Psoas muscle (tissue), 8 donors: ENCODE measurements around the gene VSTM2B. TPM values are rescaled to one million over a fixed set of nuclear protein-coding genes. Genes with fewer than 3 reads are reported as not detected.

Experiments used
- ATAC-seq, 4 donors: fragments of 200-7000 bp; cut with Tn5 transposase; one replicate each; pipeline ENCODE4 v1.9.1; 2020; ENCODE audit warnings: moderate library complexity in 3 of 4, mild to moderate bottlenecking in 2 of 4
- DNase-seq, 2 donors: peaks; one replicate each; pipeline ENCODE4 v3.0.0-alpha.2; 2020
- H3K27ac ChIP-seq: fragments of 200-600 bp; one replicate; pipeline ENCODE4 v1.8.0; 2022
- H3K27me3 ChIP-seq, 3 donors: fragments of 200-600 bp in 1 of 3; one replicate each; pipeline versions ENCODE4 v1.6.1 to v1.8.0; 2013 to 2022; ENCODE audit warnings: low read length in 2 of 3, mild to moderate bottlenecking in 2 of 3, moderate library complexity in 1 of 3; ENCODE audit not compliant: insufficient read depth in 3 of 3
- H3K36me3 ChIP-seq, 2 donors: fragments of 200-600 bp in 1 of 2; one replicate each; pipeline versions ENCODE4 v1.6.1 to v1.8.0; 2013 to 2022; ENCODE audit warnings: low read depth in 1 of 2, mild to moderate bottlenecking in 1 of 2, moderate library complexity in 1 of 2; ENCODE audit not compliant: insufficient read depth in 1 of 2
- H3K4me1 ChIP-seq: fragments of 200-600 bp; one replicate; pipeline ENCODE4 v1.8.0; 2022
- H3K4me3 ChIP-seq: fragments of 200-600 bp; one replicate; pipeline ENCODE4 v1.8.0; 2022; ENCODE audit warnings: mild to moderate bottlenecking
- H3K9me3 ChIP-seq: fragments of 200-600 bp; one replicate; pipeline ENCODE4 v1.8.0; 2022
- CTCF ChIP-seq: fragments of 200-600 bp; IDR thresholded peaks from one replicate; pipeline ENCODE4 v1.8.0; 2022; ENCODE audit warnings: antibody characterized with exemption
- whole genome bisulfite sequencing, 3 donors: extraction: QIAGEN DNeasy Blood & Tissue Kit; methylation state at CpG; one replicate each; pipeline versions ENCODE4 v1.1.6 to v1.1.7; 2013; 5-methylcytosine and 5-hydroxymethylcytosine counted together
- intact Hi-C, 2 donors: fragments of 100-400 bp; cut with DNase I; formaldehyde crosslinking; loops; one replicate each; pipeline versions ENCODE4 v1.11.0 to v1.14.2; 2022
- polyA plus RNA-seq, 3 donors: library from polyadenylated mRNA; stranded (reverse); fragments of 200-250 nt; gene quantifications; one replicate each; pipeline ENCODE4 v1.2.3, GENCODE V29; 2013
- total RNA-seq, 4 donors: library from RNA; stranded (reverse); fragmentation: NEBNext Ultra II Directional in 2 of 4; extraction: Animal tissue kit (Norgen Biotek cat#: 25700) in 2 of 4; gene quantifications; one replicate each; pipeline versions ENCODE4 v1.2.1 to v1.2.4, GENCODE V29; 2021 to 2023
- donor health status: healthy with polysubstance abuse.
- donor health status: DM: no; HTN: no; CAD: no; lungs with moderate emphysema.
- donor health status: Bipolar disorder and iron deficiency.
- donor health status: healthy.
- donor health status: DM: yes; HTN: yes; CAD: no.
- donor health status: DM: no; HTN: no; CAD: no.
- donor health status: DM: no; HTN: no; CAD: no.
- donor health status: DM: yes; HTN: yes; CAD: no.

Gene VSTM2B
- total and polyA plus RNA-seq, 7 donors = not detected

GRCh38 chr19:29561601-29562000, 35.8 kb downstream of the VSTM2B start:
- peaks cover 14% of the 10 kb centered on the region for H3K9me3 ChIP-seq
- ATAC-seq (no peak), DNase-seq (no peak)
- TF ChIP-seq CTCF = no peak
- H3K27ac ChIP-seq = no peak overlapping the region
- H3K36me3 ChIP-seq = no peaks in the 10 kb centered on the region
- H3K27me3 ChIP-seq = peaks cover 0 to 3% (median 0%) of the 10 kb centered on the region in 3 donors
- intact Hi-C loops = no loop called here
- H3K4me3 ChIP-seq = no peak overlapping the region
- H3K4me1 ChIP-seq = no peaks in the 10 kb centered on the region
- 69 to 73% (median 71%) methylated on average over 9 of the region's 9 CpGs for WGBS, 3 donors

GRCh38 chr19:29562299-29563297, 36.8 kb downstream of the VSTM2B start:
- H3K9me3 ChIP-seq = peaks cover 12% of the 10 kb centered on the region
- no peak for TF ChIP-seq CTCF
- no peak overlapping the region for H3K27ac ChIP-seq
- ATAC-seq = no peak
- H3K36me3 ChIP-seq = no peaks in the 10 kb centered on the region
- H3K4me1 ChIP-seq = no peaks in the 10 kb centered on the region
- WGBS, 3 donors = 62 to 68% (median 67%) methylated on average over 16 of the region's 16 CpGs
- peaks cover 0 to 6% (median 0%) of the 10 kb centered on the region in 3 donors for H3K27me3 ChIP-seq
- DNase-seq = no peak
- H3K4me3 ChIP-seq = no peak overlapping the region
- intact Hi-C loops = no loop called here

GRCh38 chr19:29563486-29564101, 37.8 kb downstream of the VSTM2B start:
- Histone ChIP-seq H3K4me1 (no peaks in the 10 kb centered on the region), H3K9me3 (peaks cover 9% of the 10 kb centered on the region), H3K27ac (no peak overlapping the region), H3K27me3 (peaks cover 0 to 6% (median 0%) of the 10 kb centered on the region in 3 donors), H3K4me3 (no peak overlapping the region), H3K36me3 (no peaks in the 10 kb centered on the region)
- no peak for DNase-seq
- intact Hi-C loops = no loop called here
- 82 to 91% (median 90%) methylated on average over 11 of the region's 11 CpGs for WGBS, 3 donors
- TF ChIP-seq CTCF = no peak
- ATAC-seq = no peak

- H3K4me3 ChIP-seq = no peak overlapping the region
- H3K36me3 ChIP-seq = no peaks in the 10 kb centered on the region
- H3K4me1 ChIP-seq = no peaks in the 10 kb centered on the region
- H3K27me3 ChIP-seq = peaks cover 0 to 9% (median 6%) of the 10 kb centered on the region in 3 donors
- peaks cover 6% of the 10 kb centered on the region for H3K9me3 ChIP-seq
- peak in 2 of 4 donors; percentile 53 to 69 for ATAC-seq
- intact Hi-C loops = no loop called here
- no peak overlapping the region for H3K27ac ChIP-seq
- 20 to 21% (median 20%) methylated on average over 11 of the region's 11 CpGs for WGBS, 3 donors
- DNase-seq = no peak
- TF ChIP-seq CTCF = no peak
Measured at GRCh38 chr19:29564574-29565005, 38.8 kb downstream of the VSTM2B start.
